ENCODE data around the gene SLC40A1.

DNA sequence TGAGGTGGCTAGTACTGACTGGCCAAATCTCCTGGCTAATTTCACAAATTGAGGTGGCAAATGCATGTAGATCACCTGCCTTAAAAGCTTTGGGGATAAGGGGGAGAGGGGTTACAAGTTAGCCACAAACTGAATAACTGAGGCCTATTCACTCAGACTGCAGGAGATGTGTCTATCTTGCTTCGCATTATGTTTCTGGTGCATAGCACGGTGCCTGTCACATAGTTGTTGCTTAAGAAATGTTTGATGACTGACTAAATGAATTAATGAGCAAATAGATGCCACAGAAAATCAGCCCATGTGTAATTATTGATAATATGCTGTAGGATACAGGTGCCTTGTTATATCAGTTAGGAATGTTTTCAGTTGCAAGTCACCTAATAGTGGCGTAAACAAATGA is 12.5 kb upstream of the SLC40A1 start:
- TF ChIP-seq POLR2A (IDR thresholded peaks at IDR 0.05; ENCODE audit: low read depth, low read length) (no peak), POLR2AphosphoS5 (IDR thresholded peaks at IDR 0.05; ENCODE audit: low read depth, low read length) (no peak)

All from GM12891 (cell line).